HG03521 (cell line): Measurements from ENCODE around the gene SHMT2.

Source experiments
- ATAC-seq: cut with Tn5 transposase; IDR thresholded peaks from one replicate; pipeline ENCODE4 v1.9.1; 2021; ENCODE audit warnings: mild to moderate bottlenecking, moderate library complexity; ENCODE audit not compliant: unreplicated experiment

The SHMT2 gene

GRCh38 chr12:57237932-57238853 is 8.7 kb downstream of the SHMT2 start:
- no peak for ATAC-seq

DNA sequence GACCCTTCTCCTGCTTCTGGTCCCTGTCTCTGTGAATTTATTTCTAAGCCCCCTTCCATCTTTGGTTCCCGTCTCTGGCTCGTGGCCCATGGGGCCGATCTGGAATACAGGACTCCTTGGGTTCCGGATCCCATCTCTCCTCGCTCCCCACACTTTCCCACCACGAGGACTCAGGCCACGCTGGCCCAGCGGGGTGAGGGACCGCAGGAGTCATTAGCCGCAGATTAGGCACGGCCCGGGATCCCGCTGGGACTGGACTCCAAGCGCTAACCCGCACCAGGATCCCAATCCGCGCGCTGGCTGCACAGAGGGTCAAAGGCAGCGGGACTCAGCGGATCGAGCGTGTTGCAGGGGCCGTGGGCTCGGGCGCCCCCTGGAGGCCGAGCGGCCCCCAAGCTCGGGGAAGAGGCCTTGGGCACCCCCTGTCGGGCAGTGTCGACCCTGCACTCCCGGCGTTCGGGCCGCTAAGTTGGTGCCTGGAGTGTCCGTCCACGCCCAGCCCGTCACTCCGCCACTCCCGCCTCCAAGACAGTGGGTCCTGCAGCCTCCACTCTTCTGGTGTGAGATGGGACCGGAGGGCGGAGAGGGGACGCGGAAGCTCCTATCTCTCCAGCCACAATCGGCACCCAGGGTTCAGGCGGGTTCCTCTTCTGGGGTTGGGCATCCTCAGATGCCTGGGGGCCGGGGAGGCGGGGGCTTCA is 9.5 kb downstream of the SHMT2 start:
- peak; percentile 67 for ATAC-seq

DNA sequence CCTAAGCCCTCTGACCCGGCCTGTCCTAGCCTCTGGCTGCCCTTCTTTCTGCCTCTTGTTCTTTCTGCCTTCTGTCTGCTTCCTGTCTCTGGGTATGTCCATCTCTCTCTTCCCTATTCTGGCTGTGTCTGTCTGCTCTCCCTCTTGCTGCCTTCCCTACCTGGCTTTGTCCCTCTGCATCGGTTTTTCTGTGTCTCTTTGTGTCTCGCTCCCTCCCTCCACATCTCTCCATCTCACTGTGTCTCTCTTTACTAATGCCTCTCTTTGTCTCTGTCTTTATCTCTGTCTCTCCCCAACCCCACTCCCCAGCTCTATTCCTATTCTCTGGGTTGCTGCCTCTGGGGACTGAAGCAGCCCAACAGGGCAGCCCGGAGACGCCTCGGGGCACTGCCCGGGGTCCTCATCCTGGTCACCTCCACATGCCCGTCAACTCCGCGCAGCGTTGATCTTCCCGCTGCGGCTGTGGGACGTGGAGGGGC is 10.1 kb downstream of the SHMT2 start:
- ATAC-seq = no peak

- no peak for ATAC-seq
Measured at GRCh38 chr12:57240066-57240921, 10.8 kb downstream of the SHMT2 start.

DNA sequence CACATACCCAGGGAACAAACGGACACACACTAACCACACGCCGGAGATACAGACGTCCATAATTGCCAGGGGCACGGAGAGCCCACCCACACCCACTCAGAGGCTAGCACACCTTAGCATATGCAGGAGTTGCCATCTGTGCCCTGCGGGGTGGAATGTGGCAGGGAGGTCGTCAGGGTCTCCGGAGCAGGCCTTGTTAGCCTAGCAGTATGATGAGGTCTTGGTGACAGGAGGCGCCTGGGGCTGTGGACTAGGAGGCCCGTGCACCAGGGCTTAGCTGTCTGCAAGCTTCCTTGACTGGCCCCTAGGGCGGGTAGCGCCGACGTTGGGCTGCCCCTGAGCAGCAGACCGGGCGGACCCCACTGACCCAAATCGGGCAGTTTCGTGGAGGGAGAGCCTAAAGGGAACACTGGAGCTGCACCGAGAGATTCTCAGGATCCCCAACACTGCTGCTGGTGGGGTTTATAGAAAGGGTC is 11.5 kb downstream of the SHMT2 start:
- ATAC-seq = no peak

- no peak for ATAC-seq
Measured at GRCh38 chr12:57241402-57242310, 12.1 kb downstream of the SHMT2 start.

DNA sequence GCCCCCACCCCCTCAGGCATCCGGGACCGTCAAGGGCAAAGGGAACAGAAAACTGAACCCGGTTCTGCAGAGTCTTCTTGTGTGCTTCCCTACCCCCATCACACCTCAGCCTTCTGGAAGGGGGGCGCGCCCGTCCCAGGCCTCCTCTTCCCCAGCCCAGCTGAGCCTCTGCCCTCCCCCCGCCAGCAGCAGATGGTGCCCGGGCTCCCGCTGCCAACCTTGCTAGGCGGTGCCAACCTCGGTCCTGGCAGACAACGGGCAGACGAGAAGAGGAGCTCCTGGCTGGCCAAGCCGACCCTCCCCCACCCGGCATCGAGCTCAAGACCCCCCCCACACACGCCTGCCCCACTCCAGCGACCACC is 12.8 kb downstream of the SHMT2 start:
- ATAC-seq = no peak

- no peak for ATAC-seq
Measured at GRCh38 chr12:57242691-57243454, 13.4 kb downstream of the SHMT2 start.

GRCh38 chr12:57243521-57244311 is 14.2 kb downstream of the SHMT2 start:
- ATAC-seq = no peak

- ATAC-seq = no peak
Measured at GRCh38 chr12:57244312-57244696, 14.8 kb downstream of the SHMT2 start.

- no peak for ATAC-seq
Measured at GRCh38 chr12:57247041-57247440, 17.5 kb downstream of the SHMT2 start.

DNA sequence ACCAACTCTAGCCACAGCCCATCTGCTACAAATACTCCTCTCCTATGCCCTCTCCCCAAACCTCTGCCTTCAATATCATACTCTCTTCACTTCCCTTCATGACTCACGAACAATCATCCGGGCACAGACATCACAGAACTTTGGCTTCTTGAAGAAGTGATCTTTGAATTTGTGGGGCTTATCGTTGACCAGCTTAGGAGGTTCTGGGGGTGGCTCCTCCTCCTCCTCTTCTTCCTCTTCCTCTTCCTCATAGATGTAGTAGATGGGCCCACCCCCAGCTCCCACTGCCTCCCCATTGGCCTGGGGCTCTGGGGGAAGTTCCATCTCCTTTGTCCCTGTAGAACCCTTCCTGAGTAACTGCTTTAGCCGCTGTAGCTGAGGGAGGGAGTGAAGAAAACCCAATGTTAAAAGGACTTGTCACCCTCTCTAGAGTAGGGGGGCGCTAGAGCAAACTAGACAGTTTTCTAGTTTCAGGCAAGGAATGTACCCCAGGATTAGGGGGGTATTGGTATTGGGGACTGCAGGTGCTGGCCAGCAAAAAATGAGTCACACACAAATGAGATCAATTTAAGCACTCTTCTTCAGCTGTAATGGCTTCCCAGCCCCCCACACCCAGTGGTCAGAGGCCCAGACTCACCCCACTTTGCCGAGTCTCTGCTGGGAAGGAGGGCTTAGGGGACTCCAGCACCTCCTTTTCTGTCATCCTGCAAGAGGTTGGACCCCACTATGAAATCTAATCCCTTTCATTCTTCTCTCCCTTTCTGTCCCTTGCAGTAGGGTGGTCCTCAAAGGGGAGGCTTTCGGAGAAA is 19.6 kb downstream of the SHMT2 start:
- no peak for ATAC-seq

DNA sequence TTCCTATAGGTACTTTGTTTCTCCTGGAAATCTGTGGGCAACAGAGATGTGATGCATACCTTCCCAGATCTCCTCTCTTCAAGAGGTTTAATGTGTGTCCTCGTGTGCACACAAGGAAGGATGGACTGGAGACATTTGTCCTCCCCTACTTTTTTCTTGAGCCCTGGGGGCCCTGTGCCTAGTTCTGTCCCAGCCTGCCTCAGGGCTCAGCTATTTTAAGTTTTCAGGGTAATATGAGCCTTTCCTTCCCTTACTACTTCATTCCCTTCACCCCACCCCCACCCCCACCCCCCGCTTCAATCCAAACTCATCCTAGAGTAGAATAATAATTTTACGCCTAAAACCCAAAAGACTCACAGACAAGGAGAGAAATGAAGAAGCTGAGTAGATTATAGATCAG is 21.0 kb downstream of the SHMT2 start:
- ATAC-seq = no peak

DNA sequence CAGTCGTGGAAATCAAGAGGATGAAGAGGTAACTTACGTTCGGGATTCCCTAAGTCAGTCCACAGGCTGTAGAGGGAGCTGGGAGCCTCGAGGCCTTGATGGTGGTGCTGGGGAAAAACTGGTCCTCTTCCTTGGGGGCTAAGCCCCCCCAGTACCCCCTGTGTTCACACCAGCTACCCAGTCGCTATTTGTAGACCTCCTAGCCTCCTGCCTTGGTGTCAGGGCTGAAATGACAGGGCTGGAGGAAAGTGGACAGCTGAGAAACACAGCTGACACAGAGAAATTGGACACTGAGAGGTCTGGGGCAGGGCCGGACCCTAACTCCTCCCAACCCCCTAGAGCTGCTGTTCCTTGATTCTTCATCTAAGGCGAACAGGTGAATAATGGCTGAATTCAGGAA is 21.4 kb downstream of the SHMT2 start, which contains the start of gene STAC3:
TSS of gene STAC3 (minus strand) at position 232 of the 400 bp plus-strand sequence. CDS start 1,551 bp downstream, outside the sequence.
- no peak for ATAC-seq

GRCh38 chr12:57254506-57255280 is 25.2 kb downstream of the SHMT2 start:
- ATAC-seq = no peak

DNA sequence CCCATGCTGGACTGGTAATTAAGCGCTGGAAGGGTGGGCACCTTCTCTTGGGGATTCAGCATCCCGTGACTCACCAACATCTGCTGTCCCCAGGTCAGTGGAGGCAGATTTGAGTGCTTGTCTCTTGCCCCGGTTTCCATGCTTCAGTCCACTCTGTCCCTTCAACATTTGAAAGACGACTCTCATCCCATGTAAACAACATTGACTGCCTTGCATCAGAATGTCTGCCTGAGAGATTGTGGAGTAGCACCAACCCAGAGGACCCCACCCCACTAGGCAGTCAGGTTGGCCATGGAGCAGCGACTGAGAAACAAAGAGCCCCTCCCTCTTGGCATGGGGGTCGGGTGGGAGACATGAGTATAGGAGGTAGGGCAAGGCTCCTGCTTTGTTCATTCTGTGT is 26.4 kb downstream of the SHMT2 start:
- ATAC-seq = no peak
